Activated CD4-positive, alpha-beta memory T cell treated with anti-CD3 and anti-CD28 coated beads, Interleukin-2, amount 10 ng/mL, durations not matched to agents 7 days and 5 days (primary cell): ENCODE data around the gene L3MBTL2. TPM values are rescaled to one million over a fixed set of nuclear protein-coding genes. Genes with fewer than 3 reads are reported as not detected.
A peak's percentile ranks its signal among the peaks of the same experiment; 100 is the strongest.

ENCODE experiments used
- CTCF ChIA-PET: fragments of 350-600 bp; sonication (Branson Sonifier 250); formaldehyde crosslinking; loops from one replicate; lab custom pipeline; 2021; ENCODE audit warnings: antibody characterized with exemption, inconsistent platforms; lab: Charles Lee
- POLR2A ChIA-PET: fragments of 350-600 bp; sonication (Branson Sonifier 250); formaldehyde crosslinking; loops from one replicate; lab custom pipeline; 2021; ENCODE audit warnings: antibody characterized with exemption; lab: Charles Lee
- DNase-seq: peaks from one replicate; pipeline ENCODE4 v3.0.0-alpha.2; 2020
- H3K27ac Mint-ChIP-seq: one replicate; pipeline ENCODE4 v1.8.0; 2021; ENCODE audit warnings: mild to moderate bottlenecking, mixed read lengths
- H3K27me3 Mint-ChIP-seq: one replicate; pipeline ENCODE4 v1.8.0; 2021; ENCODE audit warnings: mixed read lengths
- H3K36me3 Mint-ChIP-seq: one replicate; pipeline ENCODE4 v1.8.0; 2021; ENCODE audit warnings: low read depth, mixed read lengths
- H3K4me1 Mint-ChIP-seq: one replicate; pipeline ENCODE4 v1.8.0; 2021; ENCODE audit warnings: mixed read lengths
- H3K4me3 Mint-ChIP-seq: one replicate; pipeline ENCODE4 v1.8.0; 2021; ENCODE audit warnings: mild to moderate bottlenecking, mixed read lengths
- H3K9me3 Mint-ChIP-seq: one replicate; pipeline ENCODE4 v1.8.0; 2021; ENCODE audit warnings: mixed read lengths
- total RNA-seq, 2 experiments: library from RNA; stranded (reverse); gene quantifications; one replicate each; pipeline ENCODE4 v1.2.3, GENCODE V29; 2021

L3MBTL2 gene
- total RNA-seq, 2 experiments from 2014 or later = 25.9 to 30.7 TPM

DNA sequence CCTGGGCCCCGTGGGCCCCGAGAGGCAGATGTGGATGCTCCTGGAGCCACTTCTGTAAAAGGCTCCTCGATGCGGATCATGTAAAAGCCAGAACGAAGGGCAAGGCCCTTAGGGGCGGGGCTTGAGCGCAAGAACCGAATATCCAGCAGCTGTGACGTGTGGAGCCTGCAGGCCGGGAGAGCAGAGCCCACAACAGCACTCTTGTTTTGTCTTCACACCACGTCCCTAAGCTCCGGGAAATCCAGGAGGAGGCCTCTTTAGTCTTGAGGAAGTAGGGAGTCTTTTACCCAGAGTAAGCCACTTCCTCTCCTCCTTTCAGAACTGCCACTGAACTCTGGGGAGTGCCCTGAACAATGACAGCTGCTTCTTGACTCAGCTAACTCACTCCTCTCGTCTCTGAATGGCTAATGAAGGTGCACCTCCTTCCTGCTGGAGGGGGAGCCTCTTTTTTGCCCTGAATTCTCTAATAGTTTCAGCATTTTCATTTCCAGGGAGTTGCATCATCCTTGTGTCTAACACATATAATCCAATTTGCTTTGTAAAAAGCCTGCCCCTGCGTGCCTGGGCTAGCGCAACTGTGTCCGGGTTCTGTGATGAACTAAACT, 12.5 kb downstream of the L3MBTL2 start:
- H3K27me3 Mint-ChIP-seq = no peaks in the 10 kb centered on the region
- H3K9me3 Mint-ChIP-seq = no peaks in the 10 kb centered on the region
- peaks cover 35% of the 10 kb centered on the region for H3K4me1 Mint-ChIP-seq
- peaks cover 53% of the 10 kb centered on the region for H3K36me3 Mint-ChIP-seq
- DNase-seq = peak; percentile 66
- ChIA-PET POLR2A (interaction anchor here (1.1 to 3.6 kb wide), 7 partner anchors 10 to 403 kb away, joined by 3 to 18 read pairs (median 6); partner anchors contain the start of genes ACO2, DESI1, PHF5A and RANGAP1), CTCF (interaction anchor here (1.5 to 2.2 kb wide), 2 partner anchors 20 to 295 kb away, joined by 3 to 9 read pairs; no protein-coding TSS in a partner anchor)
- peak overlapping the region; percentile 86 for H3K27ac Mint-ChIP-seq
- peak overlapping the region; percentile 67 for H3K4me3 Mint-ChIP-seq

DNA sequence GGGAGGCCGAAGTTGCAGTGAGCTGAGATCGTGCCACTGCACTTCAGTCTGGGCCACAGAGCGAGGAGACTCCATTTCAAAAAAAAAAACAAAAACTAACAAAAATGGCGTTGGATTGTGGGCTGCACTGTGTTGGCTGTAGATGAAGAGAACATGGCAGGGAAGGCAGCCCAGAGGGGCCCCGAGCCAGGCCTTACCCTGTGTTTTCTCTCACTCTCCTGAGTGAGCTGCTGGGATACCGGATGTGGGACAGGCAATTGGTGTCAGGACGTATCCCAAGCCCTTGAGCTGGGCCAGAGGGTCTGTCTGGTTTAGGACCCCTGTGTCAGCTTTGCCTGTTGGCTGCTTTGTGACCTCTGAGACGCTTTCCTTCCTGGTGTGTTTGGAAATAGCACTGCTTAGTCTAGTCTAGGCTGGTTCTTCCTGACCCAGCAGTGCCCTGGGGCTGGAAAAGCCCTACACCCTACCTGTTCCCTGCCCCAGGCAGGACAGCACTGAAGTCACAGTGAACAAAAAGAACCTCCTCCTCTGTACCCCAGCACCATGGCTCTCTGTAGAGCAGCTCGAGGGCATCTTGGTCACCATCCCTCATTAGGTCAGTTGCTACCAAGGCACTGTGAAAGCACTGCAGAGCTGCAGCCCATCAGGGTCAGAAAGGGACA, 17.9 kb downstream of the L3MBTL2 start:
- Mint-ChIP-seq H3K4me1 (peaks cover 6% of the 10 kb centered on the region), H3K27me3 (no peaks in the 10 kb centered on the region), H3K4me3 (no peak overlapping the region), H3K27ac (no peak overlapping the region), H3K9me3 (no peaks in the 10 kb centered on the region), H3K36me3 (peaks cover 29% of the 10 kb centered on the region)
- no peak for DNase-seq
- POLR2A ChIA-PET = no interaction called here
- CTCF ChIA-PET = interaction anchor here (1.5 kb wide), 1 partner anchor 15 kb away, joined by 7 read pairs; no protein-coding TSS in a partner anchor

DNA sequence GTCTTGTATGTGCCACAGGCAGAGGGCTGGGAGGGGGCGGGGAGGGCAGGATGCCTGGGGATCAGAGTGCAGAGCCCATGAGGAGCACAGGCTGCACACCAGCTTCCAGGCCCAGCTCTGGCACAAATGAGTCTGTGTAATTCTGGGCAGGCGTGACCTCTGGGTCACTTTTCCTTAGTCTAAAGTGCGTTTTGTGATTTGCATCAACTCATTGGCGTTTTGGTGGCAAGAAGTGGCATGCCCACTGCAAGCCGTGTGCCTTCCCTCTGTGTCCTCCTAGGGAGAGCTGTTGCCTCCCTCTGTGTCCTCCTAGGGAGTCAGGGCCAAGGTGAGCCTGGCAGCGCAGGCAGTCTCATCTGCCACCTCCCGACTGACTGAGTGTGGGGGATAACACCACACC, 18.4 kb downstream of the L3MBTL2 start:
- peaks cover 29% of the 10 kb centered on the region for H3K36me3 Mint-ChIP-seq
- H3K4me3 Mint-ChIP-seq = no peak overlapping the region
- H3K9me3 Mint-ChIP-seq = no peaks in the 10 kb centered on the region
- POLR2A ChIA-PET = interaction anchor here (1.3 kb wide), 1 partner anchor 14 kb away, joined by 3 read pairs; no protein-coding TSS in a partner anchor
- no peaks in the 10 kb centered on the region for H3K27me3 Mint-ChIP-seq
- DNase-seq = no peak
- H3K4me1 Mint-ChIP-seq = peaks cover 4% of the 10 kb centered on the region
- H3K27ac Mint-ChIP-seq = no peak overlapping the region
- CTCF ChIA-PET = interaction anchor here (1.5 kb wide), 1 partner anchor 14 kb away, joined by 7 read pairs; no protein-coding TSS in a partner anchor

DNA sequence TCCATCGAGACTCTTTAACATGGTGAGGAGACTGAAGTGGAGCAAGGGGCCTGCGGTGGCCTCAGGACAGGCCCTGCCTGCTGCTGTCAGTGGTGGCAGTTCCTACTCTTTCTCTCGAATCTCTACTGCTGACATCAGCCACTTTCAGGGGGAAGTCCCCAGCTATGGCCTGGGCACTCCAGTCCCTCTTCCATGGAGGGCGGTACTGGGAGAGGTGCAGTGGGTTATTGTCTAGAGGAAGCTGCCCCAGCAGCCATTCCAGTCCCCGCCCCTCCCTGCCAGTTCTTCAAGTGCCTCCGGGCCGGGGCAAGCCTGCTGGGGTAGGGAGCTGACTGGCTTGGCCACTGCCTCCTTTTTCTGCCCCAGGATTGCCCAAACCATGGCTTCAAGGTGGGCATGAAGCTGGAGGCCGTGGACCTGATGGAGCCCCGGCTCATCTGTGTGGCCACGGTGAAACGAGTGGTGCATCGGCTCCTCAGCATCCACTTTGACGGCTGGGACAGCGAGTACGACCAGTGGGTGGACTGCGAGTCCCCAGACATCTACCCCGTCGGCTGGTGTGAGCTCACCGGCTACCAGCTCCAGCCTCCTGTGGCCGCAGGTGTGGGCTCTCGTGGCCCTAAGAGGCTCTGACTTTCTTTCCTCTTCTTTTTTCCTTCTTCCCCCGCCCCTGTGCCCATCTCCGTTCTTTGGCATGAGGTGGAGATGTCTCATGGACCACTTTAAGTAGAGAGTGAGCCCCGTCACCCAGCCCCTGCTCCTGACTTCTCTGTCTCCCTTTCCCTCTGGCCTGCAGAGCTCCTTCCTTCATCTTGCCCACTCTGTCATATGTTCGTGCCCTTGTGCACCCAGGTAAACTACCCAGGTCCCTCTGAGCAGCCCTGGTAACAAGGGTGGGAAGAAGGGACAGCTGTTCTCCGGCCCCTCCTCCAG, 21.9 kb downstream of the L3MBTL2 start:
- Mint-ChIP-seq H3K27ac (no peak overlapping the region), H3K4me3 (no peak overlapping the region), H3K4me1 (no peaks in the 10 kb centered on the region), H3K9me3 (no peaks in the 10 kb centered on the region), H3K27me3 (no peaks in the 10 kb centered on the region), H3K36me3 (peaks cover 20% of the 10 kb centered on the region)
- CTCF ChIA-PET = interaction anchor here (1.0 kb wide), 1 partner anchor 11 kb away, joined by 7 read pairs; no protein-coding TSS in a partner anchor
- POLR2A ChIA-PET = no interaction called here
- no peak for DNase-seq

DNA sequence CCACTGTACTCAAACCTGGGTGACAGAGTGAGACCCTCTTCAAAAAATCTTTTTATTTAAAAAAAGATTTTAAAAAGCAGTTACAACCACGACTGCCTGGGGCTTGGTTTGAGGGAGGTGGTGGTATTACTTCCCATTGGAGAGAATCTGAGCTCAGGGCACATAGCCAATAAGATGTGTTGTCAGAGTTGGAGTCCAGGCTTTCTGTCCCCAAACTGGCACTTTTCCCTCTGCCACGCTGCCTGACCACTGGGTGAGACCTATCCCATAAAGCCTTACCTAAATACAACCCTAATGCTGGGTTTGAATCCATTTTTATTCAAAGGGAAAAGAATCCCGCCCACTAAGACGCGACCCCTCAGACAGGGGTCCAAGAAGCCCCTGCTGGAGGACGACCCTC, 24.1 kb downstream of the L3MBTL2 start:
- POLR2A ChIA-PET = no interaction called here

DNA sequence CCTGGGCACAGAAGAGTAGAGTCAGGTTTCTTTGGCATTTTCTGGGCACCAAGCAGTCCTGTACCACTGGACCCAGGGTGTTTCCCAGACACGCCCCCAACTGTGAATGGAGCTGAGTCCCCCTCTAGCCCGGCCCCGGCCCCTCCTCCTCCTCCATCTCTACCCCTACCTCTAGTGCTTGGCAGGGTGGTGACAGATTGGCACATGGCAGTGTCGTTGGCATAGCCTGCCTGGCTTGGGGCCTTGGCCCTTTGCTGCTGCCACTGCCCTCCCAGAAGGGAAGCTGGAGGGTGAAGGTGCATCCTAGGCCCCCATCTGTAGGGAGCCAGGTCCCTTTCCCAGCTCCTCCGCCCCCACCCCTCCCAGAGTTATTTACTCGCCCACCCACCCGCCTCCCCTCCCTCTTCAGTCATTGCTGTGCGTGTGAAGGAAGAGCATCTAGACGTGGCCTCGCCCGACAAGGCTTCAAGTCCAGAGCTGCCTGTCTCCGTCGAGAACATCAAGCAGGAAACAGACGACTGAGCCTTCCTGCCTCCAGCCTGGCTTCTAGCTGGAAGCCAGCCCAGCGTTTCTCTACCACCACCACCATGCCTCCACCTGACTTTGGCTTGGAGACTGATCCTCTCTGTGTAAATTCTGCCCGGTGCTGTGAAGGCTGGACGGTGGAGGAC, 24.8 kb downstream of the L3MBTL2 start:
- peaks cover 18% of the 10 kb centered on the region for H3K36me3 Mint-ChIP-seq
- POLR2A ChIA-PET = interaction anchor here (0.6 kb wide), 1 partner anchor 251 kb away, joined by 3 read pairs; no protein-coding TSS in a partner anchor
- no peaks in the 10 kb centered on the region for H3K9me3 Mint-ChIP-seq
- no peak for DNase-seq
- no peaks in the 10 kb centered on the region for H3K27me3 Mint-ChIP-seq
- no peak overlapping the region for H3K27ac Mint-ChIP-seq
- no peak overlapping the region for H3K4me3 Mint-ChIP-seq
- H3K4me1 Mint-ChIP-seq = no peaks in the 10 kb centered on the region
- CTCF ChIA-PET = interaction anchor here (0.5 to 1.4 kb wide), 3 partner anchors 7 to 307 kb away, joined by 4 to 5 read pairs (median 4); no protein-coding TSS in a partner anchor

More for the DNA sequence above, 24.1 kb downstream of the L3MBTL2 start:
- H3K4me1 Mint-ChIP-seq = no peaks in the 10 kb centered on the region
- no peak for DNase-seq
- H3K27me3 Mint-ChIP-seq = no peaks in the 10 kb centered on the region
- peaks cover 18% of the 10 kb centered on the region for H3K36me3 Mint-ChIP-seq
- H3K9me3 Mint-ChIP-seq = no peaks in the 10 kb centered on the region
- no peak overlapping the region for H3K4me3 Mint-ChIP-seq
- no peak overlapping the region for H3K27ac Mint-ChIP-seq
- CTCF ChIA-PET = interaction anchor here (1.3 kb wide), 1 partner anchor 8 kb away, joined by 4 read pairs; no protein-coding TSS in a partner anchor

DNA sequence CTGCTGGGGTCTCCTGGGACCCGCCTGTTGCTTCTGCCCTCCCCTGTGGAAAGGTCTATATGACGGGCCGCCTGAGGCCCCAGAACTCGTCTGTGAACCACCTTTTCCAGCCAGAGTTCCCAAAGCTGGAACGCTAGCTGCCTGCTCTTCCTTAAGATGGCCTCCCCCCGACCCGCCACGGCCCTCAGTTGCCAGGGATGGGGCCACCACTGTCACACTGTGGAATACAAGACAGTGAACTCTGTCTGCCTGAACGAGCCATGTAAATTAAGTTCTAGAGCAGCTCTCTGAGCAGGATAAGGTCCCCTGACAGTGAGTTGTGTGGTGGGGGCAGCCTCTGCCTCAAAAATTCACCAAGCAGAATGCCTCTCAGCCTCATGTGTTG, 25.3 kb downstream of the L3MBTL2 start:
- ChIA-PET CTCF (interaction anchor here (1.4 kb wide), 1 partner anchor 308 kb away, joined by 4 read pairs; no protein-coding TSS in a partner anchor), POLR2A (interaction anchor here (0.6 kb wide), 1 partner anchor 252 kb away, joined by 3 read pairs; no protein-coding TSS in a partner anchor)
- Mint-ChIP-seq H3K9me3 (no peaks in the 10 kb centered on the region), H3K4me1 (no peaks in the 10 kb centered on the region), H3K4me3 (no peak overlapping the region), H3K36me3 (peaks cover 16% of the 10 kb centered on the region), H3K27me3 (no peaks in the 10 kb centered on the region), H3K27ac (no peak overlapping the region)
- no peak for DNase-seq

DNA sequence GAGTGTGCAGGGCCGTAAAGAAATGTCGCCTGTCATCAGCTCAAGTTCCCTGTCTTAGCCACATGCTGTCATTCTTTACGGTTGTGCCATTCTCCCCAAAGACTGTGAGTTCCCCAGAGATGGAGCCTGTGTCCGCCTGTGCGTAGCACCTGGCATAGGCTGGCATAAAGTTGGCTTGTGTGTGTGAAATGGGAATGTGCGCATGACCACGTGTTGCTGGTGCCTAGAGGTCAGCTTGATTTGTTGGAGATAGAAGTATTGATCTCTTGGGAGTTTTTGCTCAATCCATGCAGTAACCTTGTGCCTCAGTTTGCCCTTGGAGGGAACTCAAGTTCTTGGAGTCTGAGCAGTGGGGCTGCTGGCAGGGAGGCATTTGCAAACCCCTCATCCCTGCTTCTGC, 26.3 kb downstream of the L3MBTL2 start:
- Mint-ChIP-seq H3K27ac (no peak overlapping the region), H3K27me3 (no peaks in the 10 kb centered on the region), H3K36me3 (peaks cover 14% of the 10 kb centered on the region), H3K4me1 (no peaks in the 10 kb centered on the region), H3K9me3 (no peaks in the 10 kb centered on the region), H3K4me3 (no peak overlapping the region)
- POLR2A ChIA-PET = no interaction called here
- CTCF ChIA-PET = interaction anchor here (1.4 kb wide), 1 partner anchor 309 kb away, joined by 4 read pairs; no protein-coding TSS in a partner anchor
- no peak for DNase-seq

DNA sequence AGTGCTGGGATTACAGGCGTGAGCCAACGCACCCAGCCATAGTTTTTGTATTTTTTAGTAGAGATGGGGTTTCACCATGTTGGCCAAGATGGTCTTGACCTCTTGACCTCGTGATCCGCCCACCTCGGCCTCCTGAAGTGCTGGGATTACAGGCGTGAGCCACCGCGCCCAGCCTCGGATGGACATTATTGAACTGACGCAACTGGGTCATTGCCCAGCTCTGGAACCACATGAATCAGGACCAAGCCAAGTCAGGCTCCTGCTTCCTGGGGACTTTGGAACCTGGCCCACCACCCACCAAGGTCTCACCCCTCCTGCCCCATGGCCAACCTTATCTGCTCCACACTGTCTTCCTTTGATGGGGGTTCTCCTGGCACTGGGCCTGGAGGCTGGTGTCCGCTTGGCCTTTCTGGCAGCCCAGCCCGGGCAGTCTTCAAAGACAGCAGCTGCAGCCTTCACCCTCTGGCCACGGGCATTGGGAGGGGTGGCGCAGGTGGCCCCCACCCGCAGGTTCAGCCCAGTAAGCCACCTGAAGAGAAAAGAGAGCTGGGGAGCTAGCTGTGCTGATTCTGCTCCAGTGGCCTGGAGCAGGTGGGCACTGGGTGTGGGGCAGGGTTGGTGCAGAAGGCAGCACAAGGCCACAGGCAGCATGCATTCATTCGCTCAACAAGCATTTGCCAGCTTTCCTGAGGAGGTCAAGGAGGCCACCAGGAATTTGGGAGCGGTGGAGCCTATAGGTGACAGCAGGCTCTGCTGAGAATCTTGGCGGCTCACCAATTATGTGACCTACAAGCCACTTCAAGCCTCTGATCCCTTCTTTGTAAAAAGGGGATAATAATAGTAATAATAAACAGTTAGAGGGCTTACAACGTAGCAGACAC, 29.9 kb downstream of the L3MBTL2 start:
- no peak overlapping the region for H3K4me3 Mint-ChIP-seq
- peaks cover 5% of the 10 kb centered on the region for H3K36me3 Mint-ChIP-seq
- ChIA-PET POLR2A (interaction anchor here (0.8 kb wide), 1 partner anchor 17 kb away, joined by 3 read pairs; no protein-coding TSS in a partner anchor), CTCF (interaction anchor here (4.6 kb wide), 1 partner anchor 312 kb away, joined by 142 read pairs; no protein-coding TSS in a partner anchor)
- no peak overlapping the region for H3K27ac Mint-ChIP-seq
- H3K9me3 Mint-ChIP-seq = no peaks in the 10 kb centered on the region
- H3K4me1 Mint-ChIP-seq = peaks cover 7% of the 10 kb centered on the region
- H3K27me3 Mint-ChIP-seq = peaks cover 4% of the 10 kb centered on the region
- no peak for DNase-seq

DNA sequence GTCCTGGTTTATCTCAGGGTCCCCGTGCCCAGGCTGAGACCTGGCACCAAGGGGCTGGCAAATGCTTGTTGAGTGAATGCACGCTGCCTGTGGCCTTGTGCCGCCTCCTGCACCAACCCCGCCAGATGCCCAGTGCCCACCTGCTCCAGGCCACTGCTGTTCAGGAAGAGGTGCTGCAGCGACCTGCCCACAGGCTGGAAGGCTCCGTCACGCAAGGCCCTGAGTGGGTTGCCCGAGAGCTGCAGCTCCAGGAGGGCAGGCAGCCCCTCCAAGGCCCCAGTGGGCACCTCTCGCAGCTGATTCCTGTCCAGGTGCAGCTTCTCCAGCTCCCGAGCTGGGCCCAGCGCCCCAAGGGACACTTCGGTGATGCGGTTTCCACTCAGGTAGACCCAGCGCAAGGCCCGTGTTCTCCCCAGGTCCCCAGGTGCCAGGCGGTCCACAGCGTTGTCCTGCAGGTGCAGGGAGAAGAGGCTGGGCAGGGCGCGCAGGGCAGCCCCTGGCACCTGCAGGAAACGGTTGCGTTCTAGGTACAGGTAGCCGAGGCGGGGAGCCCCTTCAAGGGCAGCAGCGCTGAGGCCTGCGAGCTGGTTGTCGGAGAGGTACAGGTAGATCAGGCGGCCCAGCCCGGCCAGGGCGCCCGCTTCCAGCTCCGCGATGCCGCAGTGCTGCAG, 32.1 kb downstream of the L3MBTL2 start:
- CTCF ChIA-PET = interaction anchor here (0.6 to 4.6 kb wide), 58 partner anchors 8 to 554 kb away, joined by 3 to 142 read pairs (median 4); partner anchors contain the start of genes L3MBTL2, RANGAP1 and ZC3H7B
- no peaks in the 10 kb centered on the region for H3K36me3 Mint-ChIP-seq

More for the DNA sequence above, 32.1 kb downstream of the L3MBTL2 start:
- no peak overlapping the region for H3K27ac Mint-ChIP-seq
- DNase-seq = no peak
- no peaks in the 10 kb centered on the region for H3K9me3 Mint-ChIP-seq
- H3K27me3 Mint-ChIP-seq = peaks cover 4% of the 10 kb centered on the region
- H3K4me3 Mint-ChIP-seq = peak overlapping the region; percentile 61
- POLR2A ChIA-PET = interaction anchor here (0.8 to 3.2 kb wide), 18 partner anchors 9 to 314 kb away, joined by 3 to 22 read pairs (median 4); partner anchors contain the start of genes EP300, RANGAP1, RBX1 and ZC3H7B
- H3K4me1 Mint-ChIP-seq = peaks cover 7% of the 10 kb centered on the region
